Neuronal stem cell (in vitro differentiated cells): ENCODE measurements around the gene SLC27A5. TPM values are rescaled to one million over a fixed set of nuclear protein-coding genes. Genes with fewer than 3 reads are reported as not detected.

Experiments used
- DNase-seq: peaks from one replicate; pipeline ENCODE4 v3.0.0-alpha.2; 2013; ENCODE audit warnings: low spot score
- H2AFZ ChIP-seq: one replicate; pipeline ENCODE4 v1.6.1; 2013; ENCODE audit warnings: mild to moderate bottlenecking, low read length, inconsistent platforms
- H2AK5ac ChIP-seq: 2 replicates; pipeline ENCODE4 v1.6.1; 2013; ENCODE audit warnings: low read depth, mild to moderate bottlenecking, inconsistent platforms, low read length, moderate library complexity, mixed read lengths
- H2BK120ac ChIP-seq: 2 replicates; pipeline ENCODE4 v1.6.1; 2013; ENCODE audit warnings: low read depth, mild to moderate bottlenecking, inconsistent platforms, low read length, moderate library complexity, mixed read lengths
- H2BK12ac ChIP-seq: one replicate; pipeline ENCODE4 v1.6.1; 2013; ENCODE audit warnings: low read length, inconsistent platforms
- H2BK15ac ChIP-seq: 2 replicates; pipeline ENCODE4 v1.6.1; 2013; ENCODE audit warnings: mild to moderate bottlenecking, low read length, inconsistent platforms, mixed read lengths
- H2BK5ac ChIP-seq: one replicate; pipeline ENCODE4 v1.6.1; 2013; ENCODE audit warnings: inconsistent platforms, mild to moderate bottlenecking, low read length, moderate library complexity
- H3K14ac ChIP-seq: one replicate; pipeline ENCODE4 v1.6.1; 2013; ENCODE audit warnings: low read length, inconsistent platforms
- H3K18ac ChIP-seq: 2 replicates; pipeline ENCODE4 v1.6.1; 2013; ENCODE audit warnings: low read length, inconsistent platforms
- H3K23ac ChIP-seq: 2 replicates; pipeline ENCODE4 v1.6.1; 2013; ENCODE audit warnings: low read depth, mild to moderate bottlenecking, mixed read lengths, low read length, inconsistent platforms; ENCODE audit not compliant: poor library complexity
- H3K27ac ChIP-seq: replicated peaks from 3 replicates; pipeline ENCODE4 v1.5.1; 2013; ENCODE audit warnings: low read length, inconsistent platforms
- H3K27me3 ChIP-seq, 3 experiments: 2 replicates each; pipeline ENCODE4 v1.6.1; 2013; ENCODE audit warnings: low read length in 3 of 3, mild to moderate bottlenecking in 2 of 3, inconsistent platforms in 1 of 3, low read depth in 1 of 3, mixed read lengths in 1 of 3, moderate library complexity in 1 of 3; ENCODE audit not compliant: control insufficient read depth in 3 of 3, insufficient read depth in 3 of 3
- H3K36me3 ChIP-seq, 2 donors: replicated peaks in 1 of 2; 2 replicates each; pipeline ENCODE4 v1.6.1; 2013; ENCODE audit warnings: low read length in 2 of 2; ENCODE audit not compliant: control insufficient read depth in 2 of 2, insufficient read depth in 2 of 2
- H3K4ac ChIP-seq: 2 replicates; pipeline ENCODE4 v1.6.1; 2013; ENCODE audit warnings: inconsistent platforms, mild to moderate bottlenecking, low read length, moderate library complexity
- H3K4me1 ChIP-seq, 2 donors: 1 replicate in 1 of 2; 2 replicates in 1 of 2; pipeline ENCODE4 v1.6.1; 2013; ENCODE audit warnings: low read length in 2 of 2, low read depth in 1 of 2; ENCODE audit not compliant: control insufficient read depth in 2 of 2, insufficient read depth in 1 of 2
- H3K4me2 ChIP-seq: one replicate; pipeline ENCODE4 v1.6.1; 2013; ENCODE audit warnings: mild to moderate bottlenecking, low read length, inconsistent platforms; ENCODE audit not compliant: insufficient read depth, poor library complexity, severe bottlenecking
- H3K4me3 ChIP-seq, 2 donors: 2 replicates each; pipeline ENCODE4 v1.5.1; 2013; ENCODE audit warnings: low read length in 2 of 2, mild to moderate bottlenecking in 2 of 2, inconsistent platforms in 1 of 2, moderate library complexity in 1 of 2
- H3K79me1 ChIP-seq: one replicate; pipeline ENCODE4 v1.6.1; 2013; ENCODE audit warnings: low read depth, mild to moderate bottlenecking, inconsistent platforms, low read length, moderate library complexity
- H3K9ac ChIP-seq: one replicate; pipeline ENCODE4 v1.6.1; 2013; ENCODE audit warnings: mild to moderate bottlenecking, low read depth, low read length, inconsistent platforms; ENCODE audit not compliant: poor library complexity
- H3K9me3 ChIP-seq, 2 donors: replicated peaks in 1 of 2; 2 replicates each; pipeline versions ENCODE3 to v1.6.1; 2013; ENCODE audit warnings: low read length in 2 of 2, mild to moderate bottlenecking in 2 of 2, inconsistent platforms in 1 of 2, low read depth in 1 of 2, mixed read lengths in 1 of 2, moderate library complexity in 1 of 2; ENCODE audit not compliant: control insufficient read depth in 2 of 2, insufficient read depth in 1 of 2
- H4K8ac ChIP-seq: one replicate; pipeline ENCODE4 v1.6.1; 2013; ENCODE audit warnings: low read depth, mild to moderate bottlenecking, inconsistent platforms, low read length, moderate library complexity
- H4K91ac ChIP-seq: one replicate; pipeline ENCODE4 v1.6.1; 2013; ENCODE audit warnings: low read length, low read depth, mild to moderate bottlenecking, inconsistent platforms; ENCODE audit not compliant: poor library complexity
- WGBS, 2 donors: extraction: QIAGEN DNeasy Blood & Tissue Kit; methylation state at CpG; one replicate each; pipeline ENCODE4 v1.1.7; 2013; ENCODE audit warnings: missing lambda C conversion rate in 2 of 2, mixed read lengths in 1 of 2; ENCODE audit not compliant: insufficient read length in 2 of 2, insufficient replicate concordance in 1 of 2; ENCODE audit errors: extremely low coverage in 2 of 2; 5-methylcytosine and 5-hydroxymethylcytosine counted together
- polyA plus RNA-seq, 2 experiments: library from polyadenylated mRNA; stranded (reverse); fragments of 200-250 nt; gene quantifications; one replicate each; pipeline ENCODE4 v1.2.3, GENCODE V29; 2013

SLC27A5 gene, protein sequence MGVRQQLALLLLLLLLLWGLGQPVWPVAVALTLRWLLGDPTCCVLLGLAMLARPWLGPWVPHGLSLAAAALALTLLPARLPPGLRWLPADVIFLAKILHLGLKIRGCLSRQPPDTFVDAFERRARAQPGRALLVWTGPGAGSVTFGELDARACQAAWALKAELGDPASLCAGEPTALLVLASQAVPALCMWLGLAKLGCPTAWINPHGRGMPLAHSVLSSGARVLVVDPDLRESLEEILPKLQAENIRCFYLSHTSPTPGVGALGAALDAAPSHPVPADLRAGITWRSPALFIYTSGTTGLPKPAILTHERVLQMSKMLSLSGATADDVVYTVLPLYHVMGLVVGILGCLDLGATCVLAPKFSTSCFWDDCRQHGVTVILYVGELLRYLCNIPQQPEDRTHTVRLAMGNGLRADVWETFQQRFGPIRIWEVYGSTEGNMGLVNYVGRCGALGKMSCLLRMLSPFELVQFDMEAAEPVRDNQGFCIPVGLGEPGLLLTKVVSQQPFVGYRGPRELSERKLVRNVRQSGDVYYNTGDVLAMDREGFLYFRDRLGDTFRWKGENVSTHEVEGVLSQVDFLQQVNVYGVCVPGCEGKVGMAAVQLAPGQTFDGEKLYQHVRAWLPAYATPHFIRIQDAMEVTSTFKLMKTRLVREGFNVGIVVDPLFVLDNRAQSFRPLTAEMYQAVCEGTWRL
- polyA plus RNA-seq (2013, experiment 1 of 2) = 21.6 TPM
- 20.7 TPM for polyA plus RNA-seq (2013, experiment 2 of 2)

DNA sequence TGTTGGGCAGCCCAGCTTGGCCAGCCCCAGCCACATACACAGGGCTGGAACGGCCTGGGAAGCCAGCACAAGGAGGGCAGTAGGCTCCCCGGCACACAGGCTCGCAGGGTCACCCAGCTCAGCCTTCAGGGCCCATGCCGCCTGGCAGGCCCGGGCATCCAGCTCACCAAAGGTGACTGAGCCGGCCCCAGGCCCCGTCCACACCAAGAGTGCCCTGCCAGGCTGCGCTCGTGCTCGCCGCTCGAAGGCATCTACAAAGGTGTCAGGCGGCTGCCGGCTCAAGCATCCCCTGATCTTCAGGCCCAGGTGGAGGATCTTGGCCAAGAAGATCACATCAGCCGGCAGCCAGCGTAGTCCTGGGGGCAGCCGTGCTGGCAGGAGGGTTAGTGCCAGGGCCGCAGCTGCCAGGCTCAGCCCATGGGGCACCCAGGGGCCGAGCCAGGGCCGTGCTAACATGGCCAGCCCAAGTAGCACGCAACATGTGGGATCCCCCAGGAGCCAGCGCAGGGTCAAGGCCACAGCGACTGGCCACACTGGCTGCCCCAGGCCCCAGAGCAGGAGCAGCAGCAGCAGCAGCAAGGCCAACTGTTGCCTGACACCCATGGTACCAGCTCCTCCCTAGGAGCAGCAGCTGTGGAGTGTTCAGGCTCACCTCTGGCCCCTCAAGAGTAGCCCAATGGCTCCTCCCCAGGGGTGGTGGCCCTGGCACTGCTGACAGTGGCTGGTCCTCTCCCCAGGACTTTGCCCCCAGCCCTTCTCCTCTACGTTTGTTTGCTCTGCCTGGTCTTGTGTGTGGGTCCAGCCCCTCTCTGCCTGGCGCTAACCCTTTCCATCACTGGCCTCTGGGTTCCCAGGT lies at the start of gene SLC27A5:
Gene SLC27A5, minus strand, starts transcription at position 640 of the 856 bp plus-strand sequence. Its CDS starts 37 bp downstream, at position 603.
- peak within 1 kb of the TSS; percentile 56 for H3K14ac ChIP-seq
- H3K36me3 ChIP-seq = peaks cover 16 to 36% of the 10 kb centered on the region in 2 donors
- H2AFZ ChIP-seq = no peak within 1 kb of the TSS
- H3K27me3 ChIP-seq = no peaks in the 10 kb centered on the region
- peak within 1 kb of the TSS; percentile 30 for H3K9ac ChIP-seq
- peak within 1 kb of the TSS; percentile 45 for H3K4ac ChIP-seq
- H2BK15ac ChIP-seq = no peak within 1 kb of the TSS
- peak within 1 kb of the TSS; percentile 56 for H2AK5ac ChIP-seq
- no peak within 1 kb of the TSS for H2BK12ac ChIP-seq
- H3K4me1 ChIP-seq = peaks cover 0 to 9% of the 10 kb centered on the region in 2 donors
- H3K27ac ChIP-seq = no peak within 1 kb of the TSS
- no peak for DNase-seq
- peaks cover under 1% of the 10 kb centered on the region for H3K79me1 ChIP-seq
- no peaks in the 10 kb centered on the region for H3K9me3 ChIP-seq
- peak within 1 kb of the TSS in 1 of 2 donors; percentile 14 for H3K4me3 ChIP-seq
- H2BK5ac ChIP-seq = no peak within 1 kb of the TSS
- H4K8ac ChIP-seq = peak within 1 kb of the TSS; percentile 43
- WGBS, 2 donors = no CpG with 5 or more reads among the region's 25 CpGs
- H3K18ac ChIP-seq = no peak within 1 kb of the TSS
- H2BK120ac ChIP-seq = no peak within 1 kb of the TSS
- peak within 1 kb of the TSS; percentile 67 for H3K23ac ChIP-seq
- H4K91ac ChIP-seq = no peak within 1 kb of the TSS
- H3K4me2 ChIP-seq = no peak within 1 kb of the TSS

DNA sequence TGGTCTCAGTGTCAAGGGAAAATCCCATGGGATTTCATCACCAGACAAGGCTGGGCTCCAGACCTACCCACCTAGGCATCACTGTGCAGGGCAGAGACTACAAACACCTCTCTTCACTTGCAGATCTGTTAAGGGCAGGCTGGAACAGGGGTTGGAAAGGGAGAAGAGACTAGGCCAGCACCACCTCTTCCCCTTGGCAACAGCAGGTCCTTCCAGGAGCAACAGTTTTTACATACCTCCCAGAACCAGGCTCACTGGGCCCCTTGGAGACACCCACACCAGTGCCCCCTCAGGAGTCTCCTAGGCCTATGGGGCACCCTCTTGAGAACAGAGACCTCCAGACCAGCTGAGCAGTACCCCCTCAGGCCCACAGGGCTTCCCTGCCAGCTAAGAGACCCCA lies 49.1 kb upstream of the SLC27A5 start:
- no peak overlapping the region for H2BK12ac ChIP-seq
- no peak overlapping the region for H2BK15ac ChIP-seq
- no peak overlapping the region for H3K18ac ChIP-seq
- H3K79me1 ChIP-seq = peaks cover 6% of the 10 kb centered on the region
- no peak overlapping the region for H3K4me3 ChIP-seq
- H3K9me3 ChIP-seq = peaks cover 0 to 6% of the 10 kb centered on the region in 2 donors
- H2BK120ac ChIP-seq = no peak overlapping the region
- no peak overlapping the region for H3K9ac ChIP-seq
- H3K4ac ChIP-seq = no peak overlapping the region
- H2AFZ ChIP-seq = no peak overlapping the region
- H3K27ac ChIP-seq = no peak overlapping the region
- no peak overlapping the region for H4K91ac ChIP-seq
- H4K8ac ChIP-seq = no peak overlapping the region
- no peak overlapping the region for H3K14ac ChIP-seq
- H3K4me2 ChIP-seq = no peak overlapping the region
- peaks cover 13 to 48% of the 10 kb centered on the region in 2 donors for H3K36me3 ChIP-seq
- H2AK5ac ChIP-seq = no peak overlapping the region
- no peak overlapping the region for H3K23ac ChIP-seq
- no peak for DNase-seq
- H3K4me1 ChIP-seq = peaks cover 13 to 24% of the 10 kb centered on the region in 2 donors
- H2BK5ac ChIP-seq = no peak overlapping the region
- H3K27me3 ChIP-seq = peaks cover 0 to 22% (median 0%) of the 10 kb centered on the region in 3 experiments

DNA sequence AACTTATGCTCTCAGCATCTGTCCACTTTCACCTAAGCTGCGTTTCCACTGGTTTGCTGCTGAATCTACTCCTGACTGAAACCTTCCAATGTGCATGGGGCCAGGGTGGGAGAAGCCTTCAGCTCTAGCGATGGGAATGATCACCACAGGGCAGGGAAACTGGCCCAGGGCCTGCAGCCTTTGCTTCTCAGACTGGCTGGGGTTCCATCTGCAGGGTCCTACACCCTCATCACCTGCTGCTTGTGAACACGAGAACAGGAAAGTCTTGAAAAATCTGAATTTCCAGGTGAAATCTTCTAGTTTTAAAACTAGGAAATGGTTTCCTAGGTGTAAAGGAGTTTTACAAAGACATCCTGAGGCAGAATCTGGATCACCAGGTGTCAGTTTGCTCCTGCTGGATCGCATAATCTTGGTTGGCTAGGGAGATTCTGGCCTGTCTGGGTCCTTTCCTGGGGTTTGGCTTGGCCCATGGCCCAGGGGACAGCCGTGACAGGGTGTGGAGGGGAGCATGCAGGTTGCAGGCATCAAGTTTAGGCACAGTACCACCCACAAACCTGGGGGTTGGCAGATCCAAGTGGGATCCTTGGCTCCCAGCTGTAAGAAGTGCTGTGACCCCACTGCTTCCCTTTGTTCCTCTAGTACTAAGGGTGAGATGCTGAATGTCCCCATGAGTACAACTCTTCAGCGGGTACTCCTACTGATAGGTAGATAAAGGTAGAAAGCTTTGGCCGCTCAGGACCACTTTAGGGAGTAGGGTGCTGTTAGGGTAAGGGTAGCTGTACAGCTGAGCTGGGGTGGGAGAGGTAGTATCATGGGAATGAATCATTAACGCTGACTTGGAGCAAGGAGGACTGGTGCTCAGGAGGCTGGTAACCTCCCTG lies 48.5 kb upstream of the SLC27A5 start:
- WGBS, 2 donors = no CpG with 5 or more reads among the region's 8 CpGs

More for the DNA sequence above, 48.5 kb upstream of the SLC27A5 start:
- no peak overlapping the region for H3K14ac ChIP-seq
- peak overlapping the region; percentile 84 for H3K9ac ChIP-seq
- no peak overlapping the region for H2BK12ac ChIP-seq
- H3K9me3 ChIP-seq = peaks cover 0 to 6% of the 10 kb centered on the region in 2 donors
- H3K18ac ChIP-seq = peak overlapping the region; percentile 96
- no peak for DNase-seq
- peaks cover 17 to 28% of the 10 kb centered on the region in 2 donors for H3K4me1 ChIP-seq
- H2BK5ac ChIP-seq = peak overlapping the region; percentile 97
- peak overlapping the region; percentile 95 for H2AK5ac ChIP-seq
- peak overlapping the region; percentile 89 for H2BK15ac ChIP-seq
- peak overlapping the region; percentile 95 for H3K23ac ChIP-seq
- H4K8ac ChIP-seq = no peak overlapping the region
- H3K36me3 ChIP-seq = peaks cover 16 to 54% of the 10 kb centered on the region in 2 donors
- peaks cover 6% of the 10 kb centered on the region for H3K79me1 ChIP-seq
- peak overlapping the region; percentile 76 for H3K4me2 ChIP-seq
- H2BK120ac ChIP-seq = no peak overlapping the region
- peak overlapping the region; percentile 93 for H4K91ac ChIP-seq
- peak overlapping the region; percentile 56 for H3K27ac ChIP-seq
- peak overlapping the region; percentile 77 to 84 for H3K4me3 ChIP-seq
- no peak overlapping the region for H2AFZ ChIP-seq
- peaks cover 0 to 22% (median 0%) of the 10 kb centered on the region in 3 experiments for H3K27me3 ChIP-seq
- peak overlapping the region; percentile 86 for H3K4ac ChIP-seq
